SU-DHL-6 (cell line): ENCODE data around the gene TOX2.

Experiments
- CTCF ChIP-seq: fragments of 200-600 bp; sonication (generic); IDR thresholded peaks from one replicate; pipeline ENCODE4 v1.5.1; 2017; ENCODE audit warnings: antibody characterized with exemption, mild to moderate bottlenecking, low read length, moderate library complexity; ENCODE audit not compliant: insufficient read depth, poor library complexity, severe bottlenecking
- EZH2phosphoT487 ChIP-seq: fragments of 200-600 bp; sonication (generic), shearing (Covaris generic); conservative IDR thresholded peaks from 2 replicates; pipeline ENCODE4 v1.6.1; 2018; ENCODE audit warnings: mild to moderate bottlenecking, antibody characterized with exemption, low read length, moderate library complexity, mixed read lengths

GRCh38 chr20:43870484-43870883, 44.2 kb upstream of the TOX2 start:
- TF ChIP-seq CTCF (no peak), EZH2phosphoT487 (no peak)
